Immature natural killer cell (primary cell): ENCODE measurements around the gene AGPAT3. TPM values are rescaled to one million over a fixed set of nuclear protein-coding genes. Genes with fewer than 3 reads are reported as not detected.

Experiments used
- DNase-seq, 3 donors: peaks; one replicate each; pipeline ENCODE4 v3.0.0; 2022; ENCODE audit warnings: mixed read lengths in 1 of 3
- H3K27ac Mint-ChIP-seq, 6 donors: one replicate each; pipeline ENCODE4 v1.8.0; 2020; ENCODE audit warnings: mixed read lengths in 6 of 6, mild to moderate bottlenecking in 5 of 6, inconsistent platforms in 4 of 6, moderate library complexity in 3 of 6
- H3K27me3 Mint-ChIP-seq, 3 donors: one replicate each; pipeline ENCODE4 v1.8.0; 2020 to 2021; ENCODE audit warnings: low read depth in 3 of 3, mild to moderate bottlenecking in 3 of 3, mixed read lengths in 3 of 3, moderate library complexity in 3 of 3, inconsistent platforms in 1 of 3
- H3K36me3 Mint-ChIP-seq, 3 donors: one replicate each; pipeline ENCODE4 v1.8.0; 2020; ENCODE audit warnings: mixed read lengths in 3 of 3, inconsistent platforms in 2 of 3, mild to moderate bottlenecking in 2 of 3
- H3K4me1 Mint-ChIP-seq, 2 donors: one replicate each; pipeline ENCODE4 v1.8.0; 2020; ENCODE audit warnings: inconsistent platforms in 2 of 2, mild to moderate bottlenecking in 2 of 2, mixed read lengths in 2 of 2, moderate library complexity in 1 of 2
- H3K4me3 Mint-ChIP-seq, 5 donors: one replicate each; pipeline ENCODE4 v1.8.0; 2020; ENCODE audit warnings: mild to moderate bottlenecking in 5 of 5, mixed read lengths in 5 of 5, inconsistent platforms in 3 of 5, moderate library complexity in 3 of 5
- H3K9me3 Mint-ChIP-seq, 6 donors: one replicate each; pipeline ENCODE4 v1.8.0; 2020; ENCODE audit warnings: mild to moderate bottlenecking in 6 of 6, mixed read lengths in 6 of 6, inconsistent platforms in 4 of 6, moderate library complexity in 3 of 6
- polyA plus RNA-seq, 3 donors: library from polyadenylated mRNA; unstranded; fragments of 300-500 nt; fragmentation: Illumina TruSeq; gene quantifications; one replicate each; pipeline ENCODE4 v1.2.3, GENCODE V29; 2021

The AGPAT3 gene
- polyA plus RNA-seq, 3 donors from 2014 or later, result 5.6 to 11.8 (median 9.5) TPM

GRCh38 chr21:43982489-43983078 lies 117.6 kb downstream of the AGPAT3 start:
- Mint-ChIP-seq H3K9me3 (no peaks in the 10 kb centered on the region), H3K4me3 (no peak overlapping the region), H3K36me3 (peaks cover 0 to 4% (median 0%) of the 10 kb centered on the region in 3 donors), H3K4me1 (peaks cover 7 to 11% of the 10 kb centered on the region in 2 donors), H3K27ac (no peak overlapping the region), H3K27me3 (peaks cover 0 to 2% (median 0%) of the 10 kb centered on the region in 3 donors)
- no peak for DNase-seq

GRCh38 chr21:43983390-43983789 lies 118.4 kb downstream of the AGPAT3 start:
- Mint-ChIP-seq H3K36me3 (peaks cover 0 to 4% (median 0%) of the 10 kb centered on the region in 3 donors), H3K27ac (no peak overlapping the region), H3K4me3 (no peak overlapping the region), H3K9me3 (no peaks in the 10 kb centered on the region), H3K4me1 (peaks cover 7 to 8% of the 10 kb centered on the region in 2 donors), H3K27me3 (peaks cover 0 to 4% (median 0%) of the 10 kb centered on the region in 3 donors)
- no peak for DNase-seq

- no peak overlapping the region for H3K4me3 Mint-ChIP-seq
These were observed 118.9 kb downstream of the AGPAT3 start for GRCh38 chr21:43983860-43984420.

GRCh38 chr21:43984905-43985689 lies 120.1 kb downstream of the AGPAT3 start:
- H3K27me3 Mint-ChIP-seq, result peaks cover 0 to 6% (median 0%) of the 10 kb centered on the region in 3 donors
- H3K9me3 Mint-ChIP-seq, result no peaks in the 10 kb centered on the region
- H3K27ac Mint-ChIP-seq, result no peak overlapping the region
- no peak overlapping the region for H3K4me3 Mint-ChIP-seq
- DNase-seq, result no peak
- peaks cover 0 to 4% (median 0%) of the 10 kb centered on the region in 3 donors for H3K36me3 Mint-ChIP-seq
- H3K4me1 Mint-ChIP-seq, result peaks cover 6 to 7% of the 10 kb centered on the region in 2 donors

More at GRCh38 chr21:43983860-43984420, 118.9 kb downstream of the AGPAT3 start:
- H3K9me3 Mint-ChIP-seq, result no peaks in the 10 kb centered on the region
- peaks cover 0 to 4% (median 0%) of the 10 kb centered on the region in 3 donors for H3K36me3 Mint-ChIP-seq
- DNase-seq, result no peak
- H3K27me3 Mint-ChIP-seq, result peaks cover 0 to 6% (median 0%) of the 10 kb centered on the region in 3 donors
- H3K27ac Mint-ChIP-seq, result no peak overlapping the region
- peaks cover 7 to 8% of the 10 kb centered on the region in 2 donors for H3K4me1 Mint-ChIP-seq

GRCh38 chr21:43985690-43986251 lies 120.7 kb downstream of the AGPAT3 start:
- H3K36me3 Mint-ChIP-seq, result peaks cover 0 to 4% (median 0%) of the 10 kb centered on the region in 3 donors
- peaks cover 0 to 6% (median 0%) of the 10 kb centered on the region in 3 donors for H3K27me3 Mint-ChIP-seq
- H3K9me3 Mint-ChIP-seq, result no peaks in the 10 kb centered on the region
- DNase-seq, result no peak
- peaks cover 6 to 7% of the 10 kb centered on the region in 2 donors for H3K4me1 Mint-ChIP-seq
- no peak overlapping the region for H3K4me3 Mint-ChIP-seq
- H3K27ac Mint-ChIP-seq, result no peak overlapping the region

GRCh38 chr21:43986544-43987451 lies 121.8 kb downstream of the AGPAT3 start:
- no peak for DNase-seq
- H3K9me3 Mint-ChIP-seq, result no peaks in the 10 kb centered on the region
- H3K4me1 Mint-ChIP-seq, result peaks cover 6 to 7% of the 10 kb centered on the region in 2 donors
- no peak overlapping the region for H3K27ac Mint-ChIP-seq
- H3K4me3 Mint-ChIP-seq, result no peak overlapping the region
- peaks cover 0 to 6% (median 0%) of the 10 kb centered on the region in 3 donors for H3K27me3 Mint-ChIP-seq
- H3K36me3 Mint-ChIP-seq, result peaks cover 0 to 4% (median 0%) of the 10 kb centered on the region in 3 donors

- no peaks in the 10 kb centered on the region for H3K9me3 Mint-ChIP-seq
- H3K27me3 Mint-ChIP-seq, result peaks cover 0 to 6% (median 0%) of the 10 kb centered on the region in 3 donors
- peaks cover 0 to 4% (median 0%) of the 10 kb centered on the region in 3 donors for H3K36me3 Mint-ChIP-seq
- no peak for DNase-seq
- H3K27ac Mint-ChIP-seq, result no peak overlapping the region
- no peak overlapping the region for H3K4me3 Mint-ChIP-seq
- H3K4me1 Mint-ChIP-seq, result peaks cover 6 to 7% of the 10 kb centered on the region in 2 donors
These were observed 122.5 kb downstream of the AGPAT3 start for GRCh38 chr21:43987509-43987908.

GRCh38 chr21:43988016-43988415 lies 123.0 kb downstream of the AGPAT3 start:
- Mint-ChIP-seq H3K27ac (no peak overlapping the region), H3K27me3 (peaks cover 0 to 6% (median 0%) of the 10 kb centered on the region in 3 donors), H3K36me3 (peaks cover 0 to 4% (median 0%) of the 10 kb centered on the region in 3 donors), H3K4me3 (no peak overlapping the region), H3K9me3 (no peaks in the 10 kb centered on the region), H3K4me1 (peaks cover 6 to 7% of the 10 kb centered on the region in 2 donors)
- DNase-seq, result no peak

- H3K27me3 Mint-ChIP-seq, result peaks cover 0 to 6% (median 0%) of the 10 kb centered on the region in 3 donors
- H3K27ac Mint-ChIP-seq, result no peak overlapping the region
- peaks cover 6 to 7% of the 10 kb centered on the region in 2 donors for H3K4me1 Mint-ChIP-seq
These were observed 123.6 kb downstream of the AGPAT3 start for GRCh38 chr21:43988506-43989230.

GRCh38 chr21:43989401-43989800 lies 124.4 kb downstream of the AGPAT3 start:
- Mint-ChIP-seq H3K4me1 (peaks cover 6 to 7% of the 10 kb centered on the region in 2 donors), H3K4me3 (no peak overlapping the region)
- no peak for DNase-seq

More at GRCh38 chr21:43988506-43989230, 123.6 kb downstream of the AGPAT3 start:
- no peak overlapping the region for H3K4me3 Mint-ChIP-seq
- DNase-seq, result no peak
- peaks cover 0 to 4% (median 0%) of the 10 kb centered on the region in 3 donors for H3K36me3 Mint-ChIP-seq
- no peaks in the 10 kb centered on the region for H3K9me3 Mint-ChIP-seq

GRCh38 chr21:43991447-43991991 lies 126.5 kb downstream of the AGPAT3 start:
- Mint-ChIP-seq H3K4me3 (no peak overlapping the region), H3K9me3 (no peaks in the 10 kb centered on the region), H3K27ac (no peak overlapping the region), H3K4me1 (no peaks in the 10 kb centered on the region), H3K36me3 (no peaks in the 10 kb centered on the region), H3K27me3 (peaks cover 0 to 4% (median 0%) of the 10 kb centered on the region in 3 donors)
- DNase-seq, result no peak

More at GRCh38 chr21:43989401-43989800, 124.4 kb downstream of the AGPAT3 start:
- peaks cover 0 to 5% (median 0%) of the 10 kb centered on the region in 3 donors for H3K27me3 Mint-ChIP-seq
- no peak overlapping the region for H3K27ac Mint-ChIP-seq
- no peaks in the 10 kb centered on the region for H3K36me3 Mint-ChIP-seq
- H3K9me3 Mint-ChIP-seq, result no peaks in the 10 kb centered on the region

- H3K4me1 Mint-ChIP-seq, result no peaks in the 10 kb centered on the region
- H3K27me3 Mint-ChIP-seq, result peaks cover 0 to 4% (median 0%) of the 10 kb centered on the region in 3 donors
- no peaks in the 10 kb centered on the region for H3K36me3 Mint-ChIP-seq
- H3K4me3 Mint-ChIP-seq, result no peak overlapping the region
- H3K9me3 Mint-ChIP-seq, result no peaks in the 10 kb centered on the region
- DNase-seq, result no peak
- no peak overlapping the region for H3K27ac Mint-ChIP-seq
These were observed 127.1 kb downstream of the AGPAT3 start for GRCh38 chr21:43992121-43992520.
